HG03039 (cell line): ENCODE results near the gene RBM28.

ENCODE experiments used
- ATAC-seq: cut with Tn5 transposase; IDR thresholded peaks from one replicate; pipeline ENCODE4 v1.9.1; 2021; ENCODE audit warnings: mild to moderate bottlenecking, moderate library complexity; ENCODE audit not compliant: unreplicated experiment

RBM28 gene

DNA sequence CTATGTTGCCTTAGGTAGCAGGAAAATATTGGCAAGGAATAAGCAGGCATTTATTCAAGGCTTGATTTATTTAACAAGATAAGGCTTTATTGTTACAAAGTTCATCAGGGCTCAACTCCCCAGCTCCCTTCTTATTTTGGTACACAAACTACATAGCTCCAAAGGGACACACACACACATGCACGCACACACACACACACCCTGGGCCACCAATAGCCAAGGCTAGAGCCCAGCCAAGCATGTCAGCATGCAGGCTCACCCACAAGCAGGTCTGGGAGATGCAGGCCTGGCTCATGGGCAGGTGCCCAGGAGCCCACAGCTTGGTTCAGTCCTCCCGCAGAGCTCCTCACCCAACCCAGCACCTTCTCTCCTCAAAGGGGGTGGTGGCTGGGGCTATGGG, 79.2 kb downstream of the RBM28 start:
- ATAC-seq, result no peak

DNA sequence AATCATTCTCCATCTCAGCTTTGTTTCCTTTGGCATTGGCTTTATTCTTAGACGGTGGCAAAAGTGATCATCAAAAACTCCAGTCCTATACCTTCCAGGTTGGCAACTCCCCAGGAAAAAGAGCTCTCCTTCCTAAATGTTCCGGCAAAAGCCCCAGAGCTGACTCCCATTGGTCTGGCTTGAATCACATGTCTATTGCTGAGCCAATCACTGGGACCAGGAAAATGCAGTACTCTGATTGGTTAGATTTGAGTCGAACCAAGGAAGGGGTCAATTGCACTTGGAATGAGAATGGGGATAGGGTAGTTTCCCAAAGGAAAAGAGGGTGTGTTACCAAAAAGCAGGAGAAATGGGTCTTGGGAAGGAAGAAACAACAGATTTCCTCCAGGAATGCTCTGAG, 80.3 kb downstream of the RBM28 start:
- ATAC-seq, result no peak

- ATAC-seq, result no peak
These were observed 81.3 kb downstream of the RBM28 start for GRCh38 chr7:128262273-128263028.

- ATAC-seq, result no peak
These were observed 83.5 kb downstream of the RBM28 start for GRCh38 chr7:128260069-128260795.

DNA sequence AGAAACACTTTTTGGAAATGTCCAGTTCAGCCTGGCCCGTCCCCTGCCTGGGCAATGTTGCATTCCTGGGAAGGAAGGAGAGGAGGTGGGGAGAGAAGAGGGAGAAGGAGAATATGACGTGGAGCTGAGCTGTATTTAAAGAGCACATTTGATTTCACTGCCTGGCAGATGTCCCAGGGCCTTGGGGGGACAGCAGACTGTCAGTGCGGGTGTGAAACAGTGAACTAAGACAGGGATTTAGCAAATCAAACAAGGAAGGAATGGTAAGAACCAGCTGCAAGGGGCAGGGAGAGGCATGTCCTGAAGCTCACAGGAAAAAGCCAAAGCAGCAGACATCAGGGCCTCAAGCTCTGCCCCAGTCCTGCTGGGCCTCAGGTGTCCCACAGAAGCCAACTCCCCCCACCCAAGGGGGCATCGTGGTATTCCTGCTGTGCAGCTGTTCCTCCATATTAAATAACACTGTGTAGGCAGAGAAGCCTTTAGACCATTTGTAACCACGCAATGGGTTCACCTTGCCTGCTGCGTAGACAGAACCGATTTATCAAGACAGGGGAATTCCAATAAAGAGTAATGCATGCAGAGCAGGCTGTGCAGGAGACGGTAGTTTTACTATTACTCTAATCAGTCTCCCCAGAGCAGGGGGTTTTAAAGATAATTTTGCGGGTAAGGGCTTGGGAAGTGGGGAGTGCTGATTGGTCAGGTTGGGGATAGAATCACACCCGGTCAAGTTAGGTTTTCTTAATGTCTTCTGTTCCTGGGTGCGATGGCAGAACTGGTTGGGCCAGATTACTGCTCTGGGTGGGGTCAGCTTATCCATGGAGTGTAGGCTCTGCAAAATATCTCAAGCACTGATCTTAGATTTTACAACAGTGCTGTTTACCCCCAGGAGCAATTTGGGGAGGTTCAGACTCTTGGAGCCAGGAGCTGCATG, 84.3 kb downstream of the RBM28 start:
- no peak for ATAC-seq

DNA sequence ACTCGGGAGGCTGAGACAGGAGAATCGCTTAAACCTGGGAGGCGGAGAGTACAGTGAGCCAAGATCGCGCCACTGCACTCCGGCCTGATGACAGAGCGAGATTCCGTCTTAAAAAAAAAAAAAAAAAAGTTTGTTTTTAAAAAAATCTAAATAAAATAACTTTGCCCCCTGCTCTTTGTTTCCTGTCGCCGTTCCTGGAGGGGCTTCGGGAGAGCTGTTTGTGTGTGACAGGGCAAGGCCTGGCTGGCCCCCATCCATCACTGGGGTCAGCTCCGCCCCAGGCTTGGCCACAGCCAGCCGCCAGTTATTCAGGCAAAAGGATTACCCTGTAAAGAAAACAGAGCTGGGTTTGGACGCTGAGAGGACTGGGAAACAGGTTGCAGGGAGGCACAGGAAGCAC, 86.2 kb downstream of the RBM28 start:
- ATAC-seq, result no peak

- no peak for ATAC-seq
These were observed 88.4 kb downstream of the RBM28 start for GRCh38 chr7:128255271-128255670.

DNA sequence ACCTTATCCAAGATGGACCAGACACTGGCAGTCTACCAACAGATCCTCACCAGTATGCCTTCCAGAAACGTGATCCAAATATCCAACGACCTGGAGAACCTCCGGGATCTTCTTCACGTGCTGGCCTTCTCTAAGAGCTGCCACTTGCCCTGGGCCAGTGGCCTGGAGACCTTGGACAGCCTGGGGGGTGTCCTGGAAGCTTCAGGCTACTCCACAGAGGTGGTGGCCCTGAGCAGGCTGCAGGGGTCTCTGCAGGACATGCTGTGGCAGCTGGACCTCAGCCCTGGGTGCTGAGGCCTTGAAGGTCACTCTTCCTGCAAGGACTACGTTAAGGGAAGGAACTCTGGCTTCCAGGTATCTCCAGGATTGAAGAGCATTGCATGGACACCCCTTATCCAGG, 89.2 kb downstream of the RBM28 start:
- ATAC-seq, result no peak

DNA sequence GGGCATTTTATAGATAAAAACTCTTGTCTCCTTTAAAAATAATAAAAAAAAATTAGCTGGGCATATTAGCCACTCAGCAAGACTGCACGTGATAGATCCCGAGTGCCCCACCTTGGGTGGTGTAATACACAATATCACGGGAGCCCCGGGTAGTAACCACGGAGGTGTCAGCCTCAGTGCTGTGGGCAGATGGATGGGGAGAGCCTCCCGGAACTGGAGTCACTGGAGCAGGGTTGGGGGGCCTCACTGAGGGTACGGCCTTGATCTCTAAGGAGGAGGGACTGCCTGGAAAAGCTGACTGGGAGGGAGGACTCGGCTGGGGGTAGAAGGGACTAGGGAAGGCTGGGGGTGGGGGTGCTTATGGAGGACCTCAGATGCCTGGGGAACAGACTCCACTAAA, 90.0 kb downstream of the RBM28 start:
- no peak for ATAC-seq

- ATAC-seq, result no peak
These were observed 92.4 kb downstream of the RBM28 start for GRCh38 chr7:128251337-128251736.
